ENCODE results near the gene COL19A1.
A peak's percentile ranks its signal among the peaks of the same experiment; 100 is the strongest.

The COL19A1 gene

GRCh38 chr6:70198785-70199184 is 332.4 kb downstream of the COL19A1 start:
- DNase-seq (ENCODE audit: insufficient read length, low spot score), result no peak
- no peak for FAIRE-seq

- DNase-seq (ENCODE audit: insufficient read length, low spot score) (no peak), FAIRE-seq (no peak)
These were observed 342.0 kb downstream of the COL19A1 start for GRCh38 chr6:70208235-70208790.

GRCh38 chr6:70210462-70210861 is 344.1 kb downstream of the COL19A1 start:
- FAIRE-seq (no peak), DNase-seq (ENCODE audit: insufficient read length, low spot score) (no peak)

- FAIRE-seq, result no peak
These were observed 349.2 kb downstream of the COL19A1 start for GRCh38 chr6:70215460-70216108.

GRCh38 chr6:70216767-70217166 is 350.4 kb downstream of the COL19A1 start:
- no peak for DNase-seq (ENCODE audit: insufficient read length, low spot score)
- FAIRE-seq, result no peak

More at GRCh38 chr6:70215460-70216108, 349.2 kb downstream of the COL19A1 start:
- no peak for DNase-seq (ENCODE audit: insufficient read length, low spot score)

GRCh38 chr6:70219943-70220613 is 353.7 kb downstream of the COL19A1 start:
- FAIRE-seq, result no peak

GRCh38 chr6:70221025-70221714 is 354.8 kb downstream of the COL19A1 start:
- FAIRE-seq (peak; percentile 63), DNase-seq (ENCODE audit: insufficient read length, low spot score) (peak; percentile 4)

More at GRCh38 chr6:70219943-70220613, 353.7 kb downstream of the COL19A1 start:
- DNase-seq (ENCODE audit: insufficient read length, low spot score), result no peak

- FAIRE-seq (no peak), DNase-seq (ENCODE audit: insufficient read length, low spot score) (no peak)
These were observed 355.5 kb downstream of the COL19A1 start for GRCh38 chr6:70221715-70222438.

- DNase-seq (ENCODE audit: insufficient read length, low spot score), result no peak
- FAIRE-seq, result no peak
These were observed 356.0 kb downstream of the COL19A1 start for GRCh38 chr6:70222439-70222749.

- no peak for DNase-seq (ENCODE audit: insufficient read length, low spot score)
- no peak for FAIRE-seq
These were observed 358.7 kb downstream of the COL19A1 start for GRCh38 chr6:70225055-70225454.

GRCh38 chr6:70231311-70231710 is 365.0 kb downstream of the COL19A1 start:
- FAIRE-seq (no peak), DNase-seq (ENCODE audit: insufficient read length, low spot score) (no peak)

- no peak for DNase-seq (ENCODE audit: insufficient read length, low spot score)
These were observed 368.3 kb downstream of the COL19A1 start for GRCh38 chr6:70234561-70235236.

GRCh38 chr6:70236343-70236742 is 370.0 kb downstream of the COL19A1 start:
- DNase-seq (ENCODE audit: insufficient read length, low spot score) (no peak), FAIRE-seq (no peak)

More at GRCh38 chr6:70234561-70235236, 368.3 kb downstream of the COL19A1 start:
- no peak for FAIRE-seq

- DNase-seq (ENCODE audit: insufficient read length, low spot score), result no peak
- no peak for FAIRE-seq
These were observed 374.7 kb downstream of the COL19A1 start for GRCh38 chr6:70241031-70241430.

- DNase-seq (ENCODE audit: insufficient read length, low spot score), result no peak
- no peak for FAIRE-seq
These were observed 375.6 kb downstream of the COL19A1 start for GRCh38 chr6:70241991-70242420.

- DNase-seq (ENCODE audit: insufficient read length, low spot score) (no peak), FAIRE-seq (no peak)
These were observed 379.8 kb downstream of the COL19A1 start for GRCh38 chr6:70246118-70246517.

- FAIRE-seq (no peak), DNase-seq (ENCODE audit: insufficient read length, low spot score) (no peak)
These were observed 386.2 kb downstream of the COL19A1 start for GRCh38 chr6:70252604-70253003.

GRCh38 chr6:70253923-70254322 is 387.6 kb downstream of the COL19A1 start:
- DNase-seq (ENCODE audit: insufficient read length, low spot score) (no peak), FAIRE-seq (no peak)

GRCh38 chr6:70254784-70255183 is 388.4 kb downstream of the COL19A1 start:
- FAIRE-seq, result no peak

GRCh38 chr6:70257768-70258273 is 391.5 kb downstream of the COL19A1 start:
- no peak for FAIRE-seq
- no peak for DNase-seq (ENCODE audit: insufficient read length, low spot score)

More at GRCh38 chr6:70254784-70255183, 388.4 kb downstream of the COL19A1 start:
- no peak for DNase-seq (ENCODE audit: insufficient read length, low spot score)

All from GM19239 (cell line).